H1 (cell line): ENCODE data around the gene SCN10A. TPM values are rescaled to one million over a fixed set of nuclear protein-coding genes. Genes with fewer than 3 reads are reported as not detected.

Experiments used
- CTCF ChIA-PET: fragments of 300-600 bp; sonication (Branson Sonifier 250); formaldehyde crosslinking; loops from one replicate; lab custom pipeline; 2021; ENCODE audit not compliant: partially characterized antibody; lab: Charles Lee
- POLR2A ChIA-PET: fragments of 300-600 bp; sonication (Branson Sonifier 250); formaldehyde crosslinking; loops from one replicate; lab custom pipeline; 2021; ENCODE audit warnings: inconsistent platforms; ENCODE audit not compliant: partially characterized antibody; lab: Charles Lee
- DNase-seq, 2 experiments: peaks; one replicate each; pipeline versions ENCODE4 v3.0.0 to v3.0.0-alpha.2; 2010 to 2022; ENCODE audit warnings: low spot score in 2 of 2, low read depth in 1 of 2, mixed read lengths in 1 of 2
- FAIRE-seq: peaks from 2 replicates; lab custom pipeline; 2011; peaks lifted over from hg19 to GRCh38; lab: Jason Lieb, UNC
- H2AFZ ChIP-seq: 2 replicates; pipeline ENCODE4 v1.8.1; 2012; ENCODE audit warnings: low read length, inconsistent platforms
- H2AK5ac ChIP-seq: 2 replicates; pipeline ENCODE4 v1.6.1; 2013; ENCODE audit warnings: low read depth, low read length
- H2BK120ac ChIP-seq: replicated peaks from 2 replicates; pipeline ENCODE3; 2013; ENCODE audit warnings: low read depth, low read length, inconsistent platforms
- H2BK12ac ChIP-seq: 2 replicates; pipeline ENCODE4 v1.6.1; 2013; ENCODE audit warnings: low read depth, low read length
- H2BK15ac ChIP-seq: 2 replicates; pipeline ENCODE4 v1.6.1; 2013; ENCODE audit warnings: low read length
- H2BK20ac ChIP-seq: 2 replicates; pipeline ENCODE4 v1.6.1; 2013; ENCODE audit warnings: low read length
- H2BK5ac ChIP-seq: 2 replicates; pipeline ENCODE4 v1.6.1; 2013; ENCODE audit warnings: low read depth, low read length
- H3K14ac ChIP-seq: 2 replicates; pipeline ENCODE4 v1.6.1; 2013; ENCODE audit warnings: inconsistent platforms; ENCODE audit not compliant: insufficient read length
- H3K18ac ChIP-seq: 2 replicates; pipeline ENCODE4 v1.6.1; 2013; ENCODE audit warnings: low read length; ENCODE audit errors: extremely low read depth
- H3K23ac ChIP-seq: 2 replicates; pipeline ENCODE4 v1.6.1; 2013; ENCODE audit warnings: inconsistent platforms; ENCODE audit not compliant: insufficient read length
- H3K23me2 ChIP-seq: 2 replicates; pipeline ENCODE4 v1.6.1; 2013; ENCODE audit warnings: low read depth, low read length
- H3K27ac ChIP-seq: 2 replicates; pipeline ENCODE4 v1.6.1; 2011; ENCODE audit warnings: low read depth, low read length, inconsistent platforms
- H3K27me3 ChIP-seq, 4 experiments: replicated peaks in 1 of 4; 1 replicate in 1 of 4; 2 replicates in 3 of 4; pipeline versions ENCODE4 v1.6.1 to v1.8.1; 2011 to 2013; ENCODE audit warnings: low read length in 3 of 4, mild to moderate bottlenecking in 3 of 4, inconsistent platforms in 2 of 4, mixed read lengths in 2 of 4, moderate library complexity in 1 of 4; ENCODE audit not compliant: control insufficient read depth in 3 of 4, insufficient read depth in 3 of 4; ENCODE audit errors: extremely low read depth in 1 of 4
- H3K36me3 ChIP-seq, 4 experiments: 2 replicates each; pipeline versions ENCODE4 v1.6.1 to v1.8.1; 2011 to 2013; ENCODE audit warnings: mild to moderate bottlenecking in 4 of 4, low read length in 3 of 4, moderate library complexity in 2 of 4, control low read depth in 1 of 4, inconsistent platforms in 1 of 4; ENCODE audit not compliant: insufficient read depth in 4 of 4, control insufficient read depth in 2 of 4
- H3K4ac ChIP-seq: replicated peaks from 2 replicates; pipeline ENCODE3; 2013; ENCODE audit warnings: low read length, low read depth, mixed read lengths, inconsistent platforms; ENCODE audit not compliant: insufficient read length
- H3K4me1 ChIP-seq, 4 experiments: replicated peaks in 1 of 4; 1 replicate in 1 of 4; 2 replicates in 3 of 4; pipeline versions ENCODE4 v1.6.1 to v1.8.1; 2011 to 2013; ENCODE audit warnings: low read length in 3 of 4, inconsistent platforms in 2 of 4, mixed read lengths in 1 of 4; ENCODE audit not compliant: insufficient read depth in 4 of 4, control insufficient read depth in 3 of 4
- H3K4me2 ChIP-seq, 2 experiments: 2 replicates each; pipeline versions ENCODE4 v1.6.1 to v1.8.1; 2011 to 2013; ENCODE audit warnings: low read depth in 2 of 2, low read length in 2 of 2, control low read depth in 1 of 2, inconsistent platforms in 1 of 2, mild to moderate bottlenecking in 1 of 2; ENCODE audit not compliant: insufficient read depth in 1 of 2
- H3K4me3 ChIP-seq, 4 experiments: fragments of 200-600, 300-600 bp in 1 of 4; sonication (generic), shearing (Covaris generic), sonication (Bioruptor Twin) in 1 of 4; 2 replicates each; pipeline versions ENCODE4 v1.5.1 to v1.8.1; 2011 to 2016; ENCODE audit warnings: low read length in 4 of 4, low read depth in 3 of 4, control low read depth in 2 of 4, inconsistent platforms in 2 of 4, mild to moderate bottlenecking in 2 of 4, mixed read lengths in 1 of 4, moderate library complexity in 1 of 4; ENCODE audit not compliant: insufficient read depth in 2 of 4; ENCODE audit errors: extremely low read depth in 1 of 4
- H3K56ac ChIP-seq: replicated peaks from 2 replicates; pipeline ENCODE3; 2013; ENCODE audit warnings: low read depth, mild to moderate bottlenecking, mixed read lengths, low read length, inconsistent platforms; ENCODE audit not compliant: insufficient read length
- H3K79me1 ChIP-seq: 2 replicates; pipeline ENCODE4 v1.6.1; 2013; ENCODE audit warnings: low read depth, low read length, control low read depth
- H3K79me2 ChIP-seq, 2 experiments: 2 replicates each; pipeline versions ENCODE4 v1.6.1 to v1.8.1; 2012 to 2013; ENCODE audit warnings: low read length in 2 of 2, mild to moderate bottlenecking in 2 of 2, inconsistent platforms in 1 of 2; ENCODE audit not compliant: insufficient read depth in 2 of 2, control insufficient read depth in 1 of 2
- H3K9ac ChIP-seq, 4 experiments: replicated peaks in 1 of 4; 1 replicate in 1 of 4; 2 replicates in 3 of 4; pipeline versions ENCODE4 v1.6.1 to v1.8.1; 2011 to 2013; ENCODE audit warnings: low read depth in 3 of 4, low read length in 3 of 4, control low read depth in 2 of 4, mild to moderate bottlenecking in 2 of 4, moderate library complexity in 2 of 4, inconsistent platforms in 1 of 4; ENCODE audit errors: extremely low read depth in 1 of 4
- H3K9me3 ChIP-seq, 2 experiments: 2 replicates each; pipeline versions ENCODE4 v1.6.1 to v1.8.1; 2012 to 2013; ENCODE audit warnings: mild to moderate bottlenecking in 2 of 2, moderate library complexity in 2 of 2, control low read depth in 1 of 2, inconsistent platforms in 1 of 2, low read depth in 1 of 2, low read length in 1 of 2, mixed read lengths in 1 of 2; ENCODE audit not compliant: insufficient read depth in 2 of 2
- H4K20me1 ChIP-seq, 2 experiments: replicated peaks in 1 of 2; 2 replicates each; pipeline versions ENCODE3 to v1.8.1; 2011 to 2013; ENCODE audit warnings: inconsistent platforms in 2 of 2, low read length in 2 of 2, mild to moderate bottlenecking in 1 of 2; ENCODE audit not compliant: insufficient read depth in 2 of 2, control insufficient read depth in 1 of 2
- H4K5ac ChIP-seq: 2 replicates; pipeline ENCODE4 v1.6.1; 2013; ENCODE audit warnings: low read length, low read depth, mixed read lengths, inconsistent platforms; ENCODE audit not compliant: insufficient read length
- H4K8ac ChIP-seq: 2 replicates; pipeline ENCODE4 v1.8.0; 2013; ENCODE audit warnings: mild to moderate bottlenecking, moderate library complexity, low read length, inconsistent platforms; ENCODE audit not compliant: insufficient read depth; ENCODE audit errors: extremely low read depth
- H4K91ac ChIP-seq: replicated peaks from 2 replicates; pipeline ENCODE3; 2013; ENCODE audit warnings: low read length, mixed read lengths, inconsistent platforms; ENCODE audit not compliant: insufficient read length
- CHD2 ChIP-seq: IDR thresholded peaks from 2 replicates; pipeline ENCODE4 v1.6.1; 2012; ENCODE audit warnings: low read length, improper control_type of control experiment
- CTBP2 ChIP-seq: IDR thresholded peaks from 2 replicates; pipeline ENCODE4 v1.7.0; 2011; ENCODE audit warnings: borderline replicate concordance, mild to moderate bottlenecking, moderate library complexity, mixed read lengths, low read length; ENCODE audit not compliant: insufficient read depth, insufficient read length
- E2F6 ChIP-seq: IDR thresholded peaks from 2 replicates; pipeline ENCODE4 v1.6.1; 2012; ENCODE audit warnings: inconsistent platforms
- HDAC6 ChIP-seq: IDR thresholded peaks from one replicate; pipeline ENCODE4 v1.7.1; 2012; ENCODE audit warnings: low read depth, mild to moderate bottlenecking, inconsistent platforms, low read length, moderate library complexity
- JUN ChIP-seq: IDR thresholded peaks from 2 replicates; pipeline ENCODE4 v1.6.1; 2011; ENCODE audit warnings: low read depth, mild to moderate bottlenecking, improper control_type of control experiment, low read length
- MAX ChIP-seq: IDR thresholded peaks from 2 replicates; pipeline ENCODE4 v1.6.1; 2012; ENCODE audit warnings: inconsistent platforms
- NANOG ChIP-seq: IDR thresholded peaks from 2 replicates; pipeline ENCODE4 v1.6.1; 2011; ENCODE audit warnings: low read length, low read depth, mild to moderate bottlenecking, inconsistent platforms; ENCODE audit not compliant: insufficient read depth, poor library complexity, severe bottlenecking
- NRF1 ChIP-seq: IDR thresholded peaks from 2 replicates; pipeline ENCODE4 v1.6.1; 2011; ENCODE audit warnings: mild to moderate bottlenecking, low read depth, low read length, improper control_type of control experiment
- SIX5 ChIP-seq: IDR thresholded peaks from 2 replicates; pipeline ENCODE4 v1.6.1; 2011; ENCODE audit warnings: mild to moderate bottlenecking, low read depth, low read length
- TCF12 ChIP-seq: IDR thresholded peaks from 2 replicates; pipeline ENCODE4 v1.6.1; 2011; ENCODE audit warnings: low read depth, mild to moderate bottlenecking, low read length
- USF2 ChIP-seq: IDR thresholded peaks from 2 replicates; pipeline ENCODE4 v1.6.1; 2011; ENCODE audit warnings: low read length, improper control_type of control experiment
- YY1 ChIP-seq: IDR thresholded peaks from 2 replicates; pipeline ENCODE4 v1.6.1; 2011; ENCODE audit warnings: low read depth, mild to moderate bottlenecking, low read length
- polyA plus RNA-seq, 7 experiments: library from polyadenylated mRNA; depleted of rRNA in 3 of 7; stranded (reverse) in 5 of 7; unstranded in 2 of 7; fragments of >200 nt in 5 of 7; fragments of 200-250 nt in 2 of 7; gene quantifications; 1 replicate in 5 of 7; 2 replicates in 1 of 7; 4 replicates in 1 of 7; pipeline versions ENCODE4 v1.2.1 to v1.2.3, GENCODE V29; 2011 to 2013; ENCODE audit warnings: missing spikeins in 2 of 7, mixed read lengths in 2 of 7
- total RNA-seq: library from RNA; stranded (reverse); fragmentation: NEBNext Ultra II Directional; extraction: Animal tissue kit (Norgen Biotek cat#: 25700); gene quantifications from 2 replicates; pipeline ENCODE4 v1.2.1, GENCODE V29; 2021

The SCN10A gene
- total and polyA plus RNA-seq, 2 of the 8 experiments (the other 6 are each of a cell fraction or from before 2014, with no cell fraction given), result not detected

- Histone ChIP-seq H4K91ac (no peak overlapping the region), H3K4me3 (no peak overlapping the region), H3K23ac (no peak overlapping the region), H2AK5ac (no peak overlapping the region), H2BK12ac (no peak overlapping the region), H3K18ac (no peak overlapping the region), H2BK5ac (no peak overlapping the region), H3K79me1 (no peaks in the 10 kb centered on the region), H2BK120ac (no peak overlapping the region), H3K27ac (no peak overlapping the region), H2BK20ac (no peak overlapping the region), H3K4me2 (no peak overlapping the region), H3K14ac (no peak overlapping the region), H3K36me3 (no peaks in the 10 kb centered on the region), H3K23me2 (peaks cover 3% of the 10 kb centered on the region; the same call in 1 of the 2 replicates), H3K9ac (no peak overlapping the region), H3K79me2 (no peaks in the 10 kb centered on the region), H3K9me3 (no peaks in the 10 kb centered on the region), H4K20me1 (no peaks in the 10 kb centered on the region), H2AFZ (no peak overlapping the region), H3K4me1 (no peaks in the 10 kb centered on the region; a peak in 1 of 7 replicates), H2BK15ac (no peak overlapping the region), H3K27me3 (no peaks in the 10 kb centered on the region), H4K8ac (no peak overlapping the region), H4K5ac (no peak overlapping the region), H3K4ac (no peak overlapping the region), H3K56ac (no peak overlapping the region)
- ChIA-PET CTCF (interaction anchor here (0.8 to 1.7 kb wide), 5 partner anchors 14 to 306 kb away, joined by 3 to 4 read pairs (median 3); no protein-coding TSS in a partner anchor), POLR2A (no interaction called here)
- FAIRE-seq, result no peak
- TF ChIP-seq CHD2 (no peak), SIX5 (no peak), JUN (no peak), E2F6 (no peak), NANOG (no peak), CTBP2 (no peak), HDAC6 (no peak), NRF1 (no peak), USF2 (no peak), TCF12 (no peak), YY1 (no peak), MAX (no peak)
- DNase-seq, result no peak
These were observed 11.8 kb upstream of the SCN10A start for GRCh38 chr3:38827791-38828190.
